Kidney epithelial cell (primary cell): ENCODE data around the gene TCAF1. TPM values are rescaled to one million over a fixed set of nuclear protein-coding genes. Genes with fewer than 3 reads are reported as not detected.
"Not testable (repeated sequence)": the region's sequence is repeated elsewhere in the genome, so short reads cannot be mapped to it uniquely, and the experiment has no call there.

Experiments
- DNase-seq: peaks from one replicate; pipeline ENCODE4 v3.0.0-alpha.2; 2010; ENCODE audit warnings: low read depth
- H3K27me3 ChIP-seq: 2 replicates; pipeline ENCODE4 v1.6.0; 2011; ENCODE audit warnings: low read length; ENCODE audit not compliant: control insufficient read depth, insufficient read depth
- H3K36me3 ChIP-seq: 2 replicates; pipeline ENCODE4 v1.5.1; 2011; ENCODE audit warnings: low read length; ENCODE audit not compliant: control insufficient read depth, insufficient read depth
- H3K4me3 ChIP-seq: 2 replicates; pipeline ENCODE4 v1.5.1; 2011; ENCODE audit warnings: low read depth, mild to moderate bottlenecking, control low read depth, low read length
- CTCF ChIP-seq: IDR thresholded peaks from 2 replicates; pipeline ENCODE4 v1.5.1; 2011; ENCODE audit warnings: mild to moderate bottlenecking, moderate library complexity, low read length, control low read depth, inconsistent platforms; ENCODE audit not compliant: insufficient read depth, poor library complexity, severe bottlenecking
- total RNA-seq: library from RNA; depleted of rRNA; stranded (reverse); fragments of >200 nt; gene quantifications from 2 replicates; pipeline ENCODE4 v1.2.3, GENCODE V29; 2015

The TCAF1 gene
- total RNA-seq, 1 donor from 2014 or later = 37.4 TPM

DNA sequence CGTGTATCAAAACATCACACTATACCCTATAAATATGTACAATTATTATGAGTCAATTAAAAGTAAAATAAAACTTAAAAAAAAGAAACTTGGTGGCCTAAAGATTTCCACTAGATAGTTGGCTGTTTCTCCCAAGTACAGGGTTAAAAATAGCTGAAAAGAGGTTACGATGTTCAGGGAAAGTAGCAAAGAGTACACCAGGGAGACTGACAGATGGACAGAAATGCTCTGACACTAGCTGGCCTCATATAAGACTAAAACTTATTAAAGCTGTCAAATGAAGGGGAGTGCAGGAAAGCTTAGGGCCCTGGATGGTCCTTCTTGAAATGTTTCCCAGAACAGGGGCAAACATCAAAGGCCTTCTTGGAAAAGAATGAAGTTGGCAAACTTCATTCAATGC, 51.3 kb downstream of the TCAF1 start:
- TF ChIP-seq CTCF = no peak
- Histone ChIP-seq H3K27me3 (no peaks in the 10 kb centered on the region), H3K36me3 (no peaks in the 10 kb centered on the region), H3K4me3 (no peak overlapping the region)
- no peak for DNase-seq

DNA sequence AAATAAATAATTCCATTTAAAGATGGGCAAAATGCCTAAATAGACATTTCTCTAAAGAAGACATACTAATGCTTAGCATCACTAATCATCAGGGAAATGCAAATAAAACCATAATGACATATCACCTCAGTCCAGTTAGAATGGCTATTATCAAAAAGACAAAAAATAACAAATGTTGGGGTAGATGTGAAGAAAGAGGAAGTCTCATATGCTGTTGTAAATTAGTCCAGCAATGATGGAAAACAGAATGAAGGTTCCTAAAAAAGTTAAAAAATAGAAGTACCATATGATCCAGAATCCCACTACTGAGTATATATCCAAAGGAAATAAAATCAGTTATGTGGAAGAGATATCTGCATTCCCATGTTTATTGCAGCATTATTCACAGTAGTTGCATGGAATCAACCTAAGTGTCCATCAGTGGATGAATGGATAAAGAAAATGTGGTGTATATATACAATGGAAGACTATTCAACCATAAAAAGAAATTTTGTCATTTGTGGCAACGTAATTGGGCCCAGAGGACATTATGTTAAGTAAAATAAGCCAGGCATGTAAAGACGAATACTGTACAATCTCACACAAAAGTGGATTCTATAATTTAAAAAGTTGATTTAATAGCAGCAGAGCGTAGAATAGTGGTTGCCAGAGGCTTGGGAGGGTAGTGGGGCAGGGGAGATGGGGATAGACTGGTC, 52.0 kb downstream of the TCAF1 start:
- DNase-seq = no peak
- TF ChIP-seq CTCF = no peak
- Histone ChIP-seq H3K36me3 (no peaks in the 10 kb centered on the region), H3K27me3 (no peaks in the 10 kb centered on the region), H3K4me3 (no peak overlapping the region)

GRCh38 chr7:143848192-143848591, 53.8 kb downstream of the TCAF1 start:
- Histone ChIP-seq H3K36me3 (no peaks in the 10 kb centered on the region), H3K27me3 (no peaks in the 10 kb centered on the region), H3K4me3 (no peak overlapping the region)
- TF ChIP-seq CTCF = no peak
- DNase-seq = no peak

DNA sequence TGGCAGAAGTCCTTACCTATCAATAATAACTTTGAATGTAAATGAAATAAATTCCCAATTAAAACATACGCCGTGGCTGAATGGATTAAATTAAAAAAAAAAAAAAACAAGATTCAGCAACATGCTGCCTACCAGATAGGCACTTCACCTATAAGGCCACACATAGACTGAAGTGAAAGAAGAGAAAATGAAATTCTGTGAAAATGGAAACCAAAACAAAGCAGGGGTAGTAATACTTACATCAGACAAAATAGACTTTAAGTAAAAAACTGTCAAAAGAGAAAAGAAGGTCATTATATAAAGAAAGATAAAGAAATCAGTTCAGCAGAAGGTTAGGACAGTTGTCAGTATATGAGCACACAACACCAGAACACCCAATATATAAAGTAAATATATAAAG, 55.3 kb downstream of the TCAF1 start:
- Histone ChIP-seq H3K27me3 (no peaks in the 10 kb centered on the region), H3K36me3 (no peaks in the 10 kb centered on the region), H3K4me3 (no peak overlapping the region)
- no peak for TF ChIP-seq CTCF
- no peak for DNase-seq

GRCh38 chr7:143841696-143842095, 60.3 kb downstream of the TCAF1 start:
- peak; percentile 2 for TF ChIP-seq CTCF
- not testable (repeated sequence) for H3K4me3 ChIP-seq, DNase-seq, H3K36me3 ChIP-seq, H3K27me3 ChIP-seq

DNA sequence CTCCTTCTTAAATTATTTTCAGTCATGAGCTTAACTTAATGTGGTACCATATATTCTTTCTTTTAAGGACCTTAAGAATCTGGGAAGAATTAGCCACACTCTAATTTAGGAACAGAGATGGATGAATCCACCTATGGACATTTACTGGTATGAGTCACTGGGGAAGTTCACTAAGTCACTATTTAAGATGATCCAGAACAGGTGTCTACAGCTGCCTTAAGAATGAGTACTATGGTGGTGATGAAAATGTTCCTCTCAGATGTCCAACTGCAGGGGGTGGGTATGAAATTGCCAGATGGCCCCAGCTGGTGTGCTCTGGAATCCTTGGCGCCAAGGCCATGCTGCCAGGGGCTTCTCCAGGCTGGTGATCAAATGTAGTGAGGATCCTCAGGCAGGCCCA, 61.9 kb downstream of the TCAF1 start:
- not testable (repeated sequence) for H3K27me3 ChIP-seq, H3K36me3 ChIP-seq, DNase-seq, H3K4me3 ChIP-seq
